Subcutaneous abdominal adipose tissue (tissue), 5 donors: Measurements from ENCODE around the gene LYSMD1.

Experiments
- H3K27ac ChIP-seq: one replicate; pipeline ENCODE4 v1.7.0; 2013; ENCODE audit warnings: low read depth, mild to moderate bottlenecking, inconsistent platforms, low read length, moderate library complexity
- H3K27me3 ChIP-seq, 5 donors: one replicate each; pipeline ENCODE4 v1.7.0; 2013; ENCODE audit warnings: low read length in 5 of 5, inconsistent platforms in 1 of 5; ENCODE audit not compliant: control insufficient read depth in 5 of 5, insufficient read depth in 4 of 5
- H3K36me3 ChIP-seq, 5 donors: one replicate each; pipeline ENCODE4 v1.7.0; 2013; ENCODE audit warnings: low read length in 5 of 5; ENCODE audit not compliant: control insufficient read depth in 5 of 5, insufficient read depth in 5 of 5
- H3K4me1 ChIP-seq, 5 donors: one replicate each; pipeline ENCODE4 v1.7.0; 2013; ENCODE audit warnings: low read length in 5 of 5, mild to moderate bottlenecking in 3 of 5, moderate library complexity in 1 of 5; ENCODE audit not compliant: control insufficient read depth in 5 of 5, insufficient read depth in 5 of 5
- H3K4me3 ChIP-seq, 5 donors: one replicate each; pipeline ENCODE4 v1.7.0; 2013; ENCODE audit warnings: low read length in 5 of 5, low read depth in 1 of 5
- H3K9ac ChIP-seq, 5 donors: one replicate each; pipeline ENCODE4 v1.7.0; 2013; ENCODE audit warnings: low read length in 5 of 5, mild to moderate bottlenecking in 4 of 5, moderate library complexity in 3 of 5
- H3K9me3 ChIP-seq, 5 donors: one replicate each; pipeline ENCODE4 v1.7.0; 2013; ENCODE audit warnings: low read length in 5 of 5; ENCODE audit not compliant: control insufficient read depth in 5 of 5
- donor health status: healthy.
- donor health status: healthy.
- donor health status: healthy.
- donor health status: healthy.
- donor health status: healthy.

Gene LYSMD1

DNA sequence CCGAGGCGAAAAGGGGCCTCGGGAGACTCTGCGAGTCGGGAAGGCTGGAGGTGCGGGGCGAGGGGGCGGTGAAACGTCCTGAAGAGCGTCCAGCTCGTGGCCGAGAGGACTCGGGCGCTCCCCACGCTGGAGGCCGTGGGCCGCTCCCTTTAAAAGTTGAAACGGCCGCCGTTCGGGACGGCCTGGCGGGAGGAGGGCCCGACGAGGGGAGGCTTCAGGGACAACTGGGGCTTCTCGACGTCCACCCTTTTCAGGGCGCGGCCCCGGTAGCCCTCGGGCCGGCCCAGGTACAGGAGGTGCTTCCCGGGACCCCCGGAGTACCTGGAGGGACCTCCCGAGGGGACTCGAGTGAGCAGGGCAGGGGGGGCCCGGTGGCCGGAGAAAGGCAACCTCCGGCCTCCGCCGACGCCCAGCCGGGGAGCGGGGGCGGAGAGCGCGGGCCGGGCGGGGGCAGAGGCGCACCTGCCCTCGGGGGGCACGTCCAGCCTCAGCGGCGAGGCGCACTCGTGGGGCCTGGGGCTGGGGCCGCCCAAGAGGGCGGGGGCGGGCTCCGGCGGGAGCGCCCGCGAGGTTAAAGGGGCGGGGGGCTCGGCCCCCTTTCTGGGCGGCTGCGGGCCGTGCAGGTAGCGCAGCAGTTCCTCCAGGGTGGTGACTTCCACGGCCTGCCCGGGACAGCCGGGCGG, 33.2 kb downstream of the LYSMD1 start:
- Histone ChIP-seq H3K9me3 (no peaks in the 10 kb centered on the region), H3K27ac (peak overlapping the region; percentile 60), H3K4me1 (peaks cover 0 to 21% (median 19%) of the 10 kb centered on the region in 5 donors), H3K36me3 (peaks cover 0 to 38% (median 29%) of the 10 kb centered on the region in 5 donors), H3K9ac (peak overlapping the region in 3 of 5 donors; percentile 33 to 76 (median 54)), H3K27me3 (no peaks in the 10 kb centered on the region), H3K4me3 (peak overlapping the region in 2 of 5 donors; percentile 65 to 68)

DNA sequence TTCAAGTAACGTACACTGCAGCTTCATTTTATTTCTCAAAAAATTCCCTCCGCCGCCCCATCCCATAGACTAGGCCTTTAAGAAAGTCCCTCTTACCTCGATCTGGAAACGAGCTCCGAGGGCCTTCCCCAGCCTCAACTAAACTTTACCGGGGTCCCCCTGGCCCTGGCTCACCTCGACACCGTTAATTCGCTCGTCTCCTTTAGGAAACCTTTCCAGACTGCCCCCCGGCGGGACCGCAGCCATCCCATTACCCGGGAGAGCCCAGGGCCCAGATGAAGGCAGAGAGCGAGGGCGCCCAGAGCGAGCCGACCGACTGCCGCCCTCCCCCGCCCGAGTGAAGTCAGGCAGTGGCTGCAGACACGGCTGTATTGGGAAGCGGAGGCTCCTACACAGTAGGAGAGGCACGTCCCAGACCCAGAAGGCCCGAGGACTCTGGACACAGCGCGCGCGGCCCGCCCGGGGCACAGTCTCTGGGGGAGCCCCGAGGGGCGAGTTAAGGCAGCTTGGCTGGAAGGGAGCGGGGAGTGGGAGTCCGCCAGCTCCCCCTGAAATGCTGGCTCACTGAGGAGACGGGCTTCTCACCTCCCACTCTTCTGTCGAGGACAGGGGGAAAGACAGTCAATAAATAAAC, 33.9 kb downstream of the LYSMD1 start:
- H3K27ac ChIP-seq, result peak overlapping the region; percentile 60
- peaks cover 0 to 35% (median 28%) of the 10 kb centered on the region in 5 donors for H3K36me3 ChIP-seq
- peak overlapping the region; percentile 64 to 76 (median 66) for H3K4me3 ChIP-seq
- no peaks in the 10 kb centered on the region for H3K9me3 ChIP-seq
- H3K4me1 ChIP-seq, result peaks cover 0 to 21% (median 19%) of the 10 kb centered on the region in 5 donors
- H3K27me3 ChIP-seq, result no peaks in the 10 kb centered on the region
- peak overlapping the region; percentile 33 to 76 (median 58) for H3K9ac ChIP-seq

- Histone ChIP-seq H3K9me3 (no peaks in the 10 kb centered on the region), H3K27ac (peak overlapping the region; percentile 60), H3K27me3 (no peaks in the 10 kb centered on the region), H3K4me1 (peaks cover 0 to 21% (median 19%) of the 10 kb centered on the region in 5 donors), H3K4me3 (peak overlapping the region; percentile 64 to 76 (median 66)), H3K9ac (peak overlapping the region; percentile 33 to 76 (median 58)), H3K36me3 (peaks cover 0 to 29% (median 22%) of the 10 kb centered on the region in 5 donors)
These were observed 34.6 kb downstream of the LYSMD1 start for GRCh38 chr1:151130987-151131586.

DNA sequence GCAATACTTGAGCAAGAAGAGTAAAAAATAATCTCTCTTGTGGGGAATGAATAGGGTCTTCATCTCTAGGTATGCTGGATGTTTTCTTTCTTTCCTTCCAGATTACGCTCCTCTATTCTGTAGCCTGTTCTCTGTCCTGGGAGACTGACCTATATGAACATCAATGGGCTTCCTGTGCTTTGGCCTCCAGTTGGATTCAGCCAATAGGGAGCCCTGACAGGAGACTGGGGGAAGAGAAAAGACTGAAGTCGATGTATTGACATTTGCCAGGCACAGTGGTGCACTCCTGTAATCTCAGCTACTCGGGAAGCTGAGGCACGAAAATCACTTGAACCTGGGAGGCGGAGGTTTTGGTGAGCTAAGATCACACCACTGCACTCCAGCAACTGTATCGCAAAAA, 36.9 kb downstream of the LYSMD1 start:
- peaks cover 0 to 13% (median 2%) of the 10 kb centered on the region in 5 donors for H3K36me3 ChIP-seq
- H3K27ac ChIP-seq, result no peak overlapping the region
- H3K27me3 ChIP-seq, result no peaks in the 10 kb centered on the region
- no peak overlapping the region for H3K4me3 ChIP-seq
- H3K4me1 ChIP-seq, result peaks cover 0 to 21% (median 19%) of the 10 kb centered on the region in 5 donors
- no peak overlapping the region for H3K9ac ChIP-seq
- H3K9me3 ChIP-seq, result no peaks in the 10 kb centered on the region

DNA sequence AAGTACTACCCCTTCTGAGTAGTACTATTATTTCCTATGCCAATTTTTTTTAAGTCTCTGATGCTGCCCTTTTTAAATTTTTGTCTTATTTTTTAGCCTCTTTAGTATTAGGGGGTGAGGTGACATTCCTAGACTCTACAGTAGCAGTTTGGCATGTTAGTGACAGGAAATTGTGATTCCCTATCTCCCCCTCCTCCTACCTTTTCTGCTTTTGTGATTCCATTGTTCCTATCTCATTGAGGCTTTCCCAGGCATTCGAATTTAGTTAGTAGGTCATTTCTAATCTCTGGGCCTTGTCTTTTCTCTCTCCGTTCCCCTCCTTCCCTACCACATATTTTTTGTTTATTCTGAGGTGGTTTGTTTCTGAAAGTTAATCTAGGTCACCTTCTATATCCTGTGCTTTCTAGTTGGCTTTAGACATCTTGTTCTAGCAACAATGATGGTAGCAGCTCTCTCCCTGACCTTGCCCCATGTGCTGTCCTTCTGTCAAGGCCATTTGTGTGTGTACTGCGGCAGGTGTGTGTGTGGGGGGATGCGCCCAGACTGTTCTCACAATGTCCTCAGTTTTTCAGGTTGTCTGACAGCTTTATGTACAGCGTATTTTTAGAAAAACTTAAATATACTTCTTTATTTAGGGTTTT, 40.8 kb downstream of the LYSMD1 start:
- Histone ChIP-seq H3K9ac (no peak overlapping the region), H3K27ac (no peak overlapping the region), H3K36me3 (peaks cover 0 to 19% (median 10%) of the 10 kb centered on the region in 5 donors)

DNA sequence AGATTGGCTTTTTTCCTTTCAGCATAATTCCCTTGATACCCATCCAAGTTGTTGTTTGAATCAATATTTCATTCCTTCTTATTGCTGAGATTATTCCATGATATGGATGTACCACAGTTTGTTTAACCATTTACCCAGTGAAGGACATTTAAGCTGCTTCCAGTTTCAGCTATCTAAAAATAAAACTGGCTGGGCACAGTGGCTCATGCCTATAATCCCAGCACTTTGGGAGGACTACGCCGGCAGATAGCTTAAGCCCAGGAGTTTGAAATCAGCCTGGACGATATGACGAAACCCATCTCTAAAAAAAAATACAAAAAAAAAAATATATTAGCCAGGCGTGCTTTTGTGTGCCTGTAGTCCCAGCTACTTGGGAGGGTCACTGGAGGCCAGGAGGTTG, 51.8 kb downstream of the LYSMD1 start:
- no peaks in the 10 kb centered on the region for H3K4me1 ChIP-seq
- H3K27me3 ChIP-seq, result no peaks in the 10 kb centered on the region
- no peak overlapping the region for H3K4me3 ChIP-seq
- no peak overlapping the region for H3K9ac ChIP-seq
- no peak overlapping the region for H3K27ac ChIP-seq
- H3K36me3 ChIP-seq, result peaks cover 9 to 22% (median 9%) of the 10 kb centered on the region in 5 donors
- no peaks in the 10 kb centered on the region for H3K9me3 ChIP-seq

More for the DNA sequence above, 40.8 kb downstream of the LYSMD1 start:
- Histone ChIP-seq H3K4me3 (no peak overlapping the region), H3K27me3 (no peaks in the 10 kb centered on the region), H3K4me1 (no peaks in the 10 kb centered on the region), H3K9me3 (no peaks in the 10 kb centered on the region)
